ENCODE results near the gene MAP3K5. TPM values are rescaled to one million over a fixed set of nuclear protein-coding genes. Genes with fewer than 3 reads are reported as not detected.

The MAP3K5 gene
- total RNA-seq, 4 donors from 2014 or later = 16.2 to 52.7 (median 34.8) TPM

GRCh38 chr6:136783495-136784270 lies 8.6 kb downstream of the MAP3K5 start:
- no peak for DNase-seq
- in situ Hi-C loops (cut with MboI; ENCODE audit: low pct_ligation_motif_present in 1 of 4, low pct_unique_long_range_greater_than_20kb in 1 of 4, low sequenced_read_pairs in 3 of 4) = loop anchor here in 1 of 4 donors (25.0 kb wide), 1 partner anchor 496 kb away; the partner anchor contains the start of gene BCLAF1

DNA sequence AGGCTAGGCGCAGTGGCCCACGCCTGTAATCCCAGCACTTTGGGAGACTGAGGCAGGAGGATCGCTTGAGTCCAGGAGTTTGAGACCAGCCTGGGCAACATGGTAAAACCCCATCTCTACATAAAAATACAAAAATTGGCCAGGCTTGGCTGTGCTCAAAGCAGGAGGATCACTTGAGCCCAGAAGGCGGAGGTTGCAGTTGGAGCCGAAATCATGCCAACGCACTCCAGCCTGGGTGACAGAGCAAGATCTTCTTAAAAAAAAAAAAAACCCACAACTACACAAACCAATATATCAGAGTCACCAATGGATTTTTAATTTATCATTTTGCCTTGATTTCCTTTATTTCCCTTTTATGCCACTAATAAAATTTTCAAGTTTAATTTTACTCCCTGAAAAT lies 9.3 kb downstream of the MAP3K5 start:
- H3K4me3 ChIP-seq = no peak overlapping the region
- in situ Hi-C loops (cut with MboI; ENCODE audit: low pct_ligation_motif_present in 1 of 4, low pct_unique_long_range_greater_than_20kb in 1 of 4, low sequenced_read_pairs in 3 of 4) = loop anchor here in 1 of 4 donors (25.0 kb wide), 1 partner anchor 496 kb away; the partner anchor contains the start of gene BCLAF1
- TF ChIP-seq POLR2AphosphoS5 (IDR thresholded peaks at IDR 0.05) (no peak), EP300 (IDR thresholded peaks at IDR 0.05; ENCODE audit: low read depth) (no peak), POLR2A (IDR thresholded peaks at IDR 0.05) (no peak)
- TF ChIP-seq, protein P1, sequence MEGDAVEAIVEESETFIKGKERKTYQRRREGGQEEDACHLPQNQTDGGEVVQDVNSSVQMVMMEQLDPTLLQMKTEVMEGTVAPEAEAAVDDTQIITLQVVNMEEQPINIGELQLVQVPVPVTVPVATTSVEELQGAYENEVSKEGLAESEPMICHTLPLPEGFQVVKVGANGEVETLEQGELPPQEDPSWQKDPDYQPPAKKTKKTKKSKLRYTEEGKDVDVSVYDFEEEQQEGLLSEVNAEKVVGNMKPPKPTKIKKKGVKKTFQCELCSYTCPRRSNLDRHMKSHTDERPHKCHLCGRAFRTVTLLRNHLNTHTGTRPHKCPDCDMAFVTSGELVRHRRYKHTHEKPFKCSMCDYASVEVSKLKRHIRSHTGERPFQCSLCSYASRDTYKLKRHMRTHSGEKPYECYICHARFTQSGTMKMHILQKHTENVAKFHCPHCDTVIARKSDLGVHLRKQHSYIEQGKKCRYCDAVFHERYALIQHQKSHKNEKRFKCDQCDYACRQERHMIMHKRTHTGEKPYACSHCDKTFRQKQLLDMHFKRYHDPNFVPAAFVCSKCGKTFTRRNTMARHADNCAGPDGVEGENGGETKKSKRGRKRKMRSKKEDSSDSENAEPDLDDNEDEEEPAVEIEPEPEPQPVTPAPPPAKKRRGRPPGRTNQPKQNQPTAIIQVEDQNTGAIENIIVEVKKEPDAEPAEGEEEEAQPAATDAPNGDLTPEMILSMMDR (IDR thresholded peaks at IDR 0.05) = no peak
- H3K9me3 ChIP-seq = no peaks in the 10 kb centered on the region
- H3K4me1 ChIP-seq = peaks cover 14 to 75% (median 43%) of the 10 kb centered on the region in 4 donors
- no peak for DNase-seq
- H3K27ac ChIP-seq = peak overlapping the region in 3 of 4 donors; percentile 39 to 61 (median 49)
- H3K27me3 ChIP-seq = no peaks in the 10 kb centered on the region
- no peaks in the 10 kb centered on the region for H3K36me3 ChIP-seq
- intact Hi-C loops (cut with DNase I; ENCODE audit: low total_unique reads) = no loop called here
- 93 to 94% methylated on average over 2 to 6 of the region's 6 CpGs for WGBS, 2 donors (ENCODE audit: low coverage in 1 of 2)

More at GRCh38 chr6:136783495-136784270, 8.6 kb downstream of the MAP3K5 start:
- H3K27me3 ChIP-seq = no peaks in the 10 kb centered on the region
- H3K27ac ChIP-seq = peak overlapping the region; percentile 29 to 65 (median 55)
- H3K4me1 ChIP-seq = peaks cover 14 to 82% (median 46%) of the 10 kb centered on the region in 4 donors
- no peaks in the 10 kb centered on the region for H3K36me3 ChIP-seq
- intact Hi-C loops (cut with DNase I; ENCODE audit: low total_unique reads) = no loop called here
- peak overlapping the region in 1 of 4 donors; percentile 15 for H3K4me3 ChIP-seq
- WGBS, 2 donors (ENCODE audit: low coverage in 1 of 2) = 73 to 74% methylated on average over 3 to 9 of the region's 9 CpGs
- no peaks in the 10 kb centered on the region for H3K9me3 ChIP-seq
- TF ChIP-seq EP300 (IDR thresholded peaks at IDR 0.05; ENCODE audit: low read depth) (no peak), POLR2AphosphoS5 (IDR thresholded peaks at IDR 0.05) (no peak), POLR2A (IDR thresholded peaks at IDR 0.05) (no peak)
- TF ChIP-seq, protein P1 (IDR thresholded peaks at IDR 0.05) = no peak

GRCh38 chr6:136782021-136782770 lies 10.1 kb downstream of the MAP3K5 start:
- Histone ChIP-seq H3K9me3 (no peaks in the 10 kb centered on the region), H3K36me3 (no peaks in the 10 kb centered on the region), H3K4me3 (no peak overlapping the region), H3K27me3 (no peaks in the 10 kb centered on the region), H3K4me1 (peaks cover 14 to 67% (median 39%) of the 10 kb centered on the region in 4 donors), H3K27ac (peak overlapping the region in 2 of 4 donors; percentile 12 to 39)
- in situ Hi-C loops (cut with MboI; ENCODE audit: low pct_ligation_motif_present in 1 of 4, low pct_unique_long_range_greater_than_20kb in 1 of 4, low sequenced_read_pairs in 3 of 4) (loop anchor here in 1 of 4 donors (25.0 kb wide), 1 partner anchor 495 kb away; the partner anchor contains the start of gene BCLAF1), intact Hi-C loops (cut with DNase I; ENCODE audit: low total_unique reads) (no loop called here)
- 52 to 56% methylated on average over 1 of the region's 1 CpG for WGBS, 2 donors (ENCODE audit: low coverage in 1 of 2)
- TF ChIP-seq POLR2AphosphoS5 (IDR thresholded peaks at IDR 0.05) (peak in 1 of 3 donors; percentile 22), EP300 (IDR thresholded peaks at IDR 0.05; ENCODE audit: low read depth) (no peak)
- TF ChIP-seq, protein P1 (IDR thresholded peaks at IDR 0.05) = no peak
- DNase-seq = no peak

DNA sequence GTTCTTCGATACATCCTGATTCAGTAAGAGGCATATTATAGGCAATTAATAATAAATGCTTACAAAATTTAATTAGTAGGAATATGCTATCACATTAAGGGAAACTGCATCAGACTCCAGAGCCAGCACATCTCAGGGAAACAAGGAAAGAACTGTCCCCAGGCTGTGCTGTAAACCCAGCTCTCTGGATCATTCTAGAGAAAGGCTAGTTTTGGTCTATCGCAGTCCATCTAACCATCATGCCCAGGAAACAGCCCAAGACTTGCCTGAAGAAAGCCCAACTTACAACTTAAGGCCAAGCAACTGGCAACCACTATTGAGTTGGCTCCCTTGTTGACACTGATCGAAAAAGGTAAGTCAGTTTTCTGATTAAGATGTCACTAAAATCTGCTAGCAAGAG lies 11.3 kb downstream of the MAP3K5 start:
- Histone ChIP-seq H3K27ac (no peak overlapping the region), H3K4me1 (peaks cover 14 to 55% (median 36%) of the 10 kb centered on the region in 4 donors), H3K36me3 (no peaks in the 10 kb centered on the region), H3K9me3 (no peaks in the 10 kb centered on the region), H3K27me3 (no peaks in the 10 kb centered on the region), H3K4me3 (no peak overlapping the region)
- in situ Hi-C loops (cut with MboI; ENCODE audit: low pct_ligation_motif_present in 1 of 4, low pct_unique_long_range_greater_than_20kb in 1 of 4, low sequenced_read_pairs in 3 of 4) (loop anchor here in 1 of 4 donors (25.0 kb wide), 1 partner anchor 494 kb away; the partner anchor contains the start of gene BCLAF1), intact Hi-C loops (cut with DNase I; ENCODE audit: low total_unique reads) (no loop called here)
- 89 to 91% methylated on average over 3 of the region's 3 CpGs for WGBS, 2 donors (ENCODE audit: low coverage in 1 of 2)
- no peak for DNase-seq
- no peak for TF ChIP-seq POLR2AphosphoS5 (IDR thresholded peaks at IDR 0.05)
- TF ChIP-seq, protein P1 (IDR thresholded peaks at IDR 0.05) = no peak
- TF ChIP-seq EP300 (IDR thresholded peaks at IDR 0.05; ENCODE audit: low read depth) = no peak
- TF ChIP-seq POLR2A (IDR thresholded peaks at IDR 0.05) = no peak
